Hepatocyte (in vitro differentiated cells): ENCODE measurements around the gene SLC28A2.

Source experiments
- CTCF ChIP-seq: fragments of 200-600 bp; sonication (generic); IDR thresholded peaks from 2 replicates; pipeline ENCODE4 v1.5.1; 2016; ENCODE audit warnings: antibody characterized with exemption, mild to moderate bottlenecking; ENCODE audit not compliant: poor library complexity
- EZH2 ChIP-seq: fragments of 200-600 bp; sonication (generic); IDR thresholded peaks from 2 replicates; pipeline ENCODE4 v1.6.1; 2016; ENCODE audit warnings: antibody characterized with exemption, mild to moderate bottlenecking, borderline replicate concordance

- no peak for TF ChIP-seq CTCF
- no peak for TF ChIP-seq EZH2
These were observed 23.1 kb upstream of the SLC28A2 start for GRCh38 chr15:45228931-45229330.
